SU-DHL-6 (cell line): Measurements from ENCODE around the gene PCSK9.

Experiments used
- CTCF ChIP-seq: fragments of 200-600 bp; sonication (generic); IDR thresholded peaks from one replicate; pipeline ENCODE4 v1.5.1; 2017; ENCODE audit warnings: antibody characterized with exemption, mild to moderate bottlenecking, low read length, moderate library complexity; ENCODE audit not compliant: insufficient read depth, poor library complexity, severe bottlenecking
- EZH2phosphoT487 ChIP-seq: fragments of 200-600 bp; sonication (generic), shearing (Covaris generic); conservative IDR thresholded peaks from 2 replicates; pipeline ENCODE4 v1.6.1; 2018; ENCODE audit warnings: mild to moderate bottlenecking, antibody characterized with exemption, low read length, moderate library complexity, mixed read lengths

GRCh38 chr1:54989968-54990810 is 49.2 kb upstream of the PCSK9 start:
- TF ChIP-seq CTCF (no peak), EZH2phosphoT487 (no peak)
